ENCODE measurements around the gene OR1E1.

- TF ChIP-seq MXI1 (IDR thresholded peaks at IDR 0.05; ENCODE audit: low read depth, low read length) (no peak), FOXJ3 (CRISPR knock-in tag; IDR thresholded peaks at IDR 0.05) (no peak), POLR2AphosphoS5 (IDR thresholded peaks at IDR 0.05; ENCODE audit: low read depth, low read length) (no peak), NFIC (IDR thresholded peaks at IDR 0.05; ENCODE audit: borderline replicate concordance) (no peak), NRF1 (IDR thresholded peaks at IDR 0.05; ENCODE audit: low read depth, low read length) (no peak), CTCF (IDR thresholded peaks at IDR 0.05) (no peak), FOSL2 (IDR thresholded peaks at IDR 0.05; ENCODE audit: borderline replicate concordance, low read depth) (no peak), RFX5 (IDR thresholded peaks at IDR 0.05; ENCODE audit: low read length) (no peak), EZH2phosphoT487 (IDR thresholded peaks at IDR 0.05; ENCODE audit: borderline replicate concordance, low read depth) (no peak)
Observed at GRCh38 chr17:3398310-3398709, at the start of gene OR1E1.
